Breast epithelium (tissue), 3 donors: ENCODE data around the gene GNPTG.

Experiments
- POLR2A ChIP-seq: fragments of 450-650 bp; IDR thresholded peaks from one replicate; pipeline ENCODE4 v1.6.1; 2016; ENCODE audit warnings: antibody characterized with exemption, mild to moderate bottlenecking, moderate library complexity
- TF ChIP-seq, protein P1 (sequence below), 3 donors: fragments of 450-650 bp; IDR thresholded peaks; one replicate each; pipeline ENCODE4 v1.5.1; 2016 to 2017; ENCODE audit warnings: antibody characterized with exemption in 3 of 3, mild to moderate bottlenecking in 3 of 3, moderate library complexity in 3 of 3

DNA sequence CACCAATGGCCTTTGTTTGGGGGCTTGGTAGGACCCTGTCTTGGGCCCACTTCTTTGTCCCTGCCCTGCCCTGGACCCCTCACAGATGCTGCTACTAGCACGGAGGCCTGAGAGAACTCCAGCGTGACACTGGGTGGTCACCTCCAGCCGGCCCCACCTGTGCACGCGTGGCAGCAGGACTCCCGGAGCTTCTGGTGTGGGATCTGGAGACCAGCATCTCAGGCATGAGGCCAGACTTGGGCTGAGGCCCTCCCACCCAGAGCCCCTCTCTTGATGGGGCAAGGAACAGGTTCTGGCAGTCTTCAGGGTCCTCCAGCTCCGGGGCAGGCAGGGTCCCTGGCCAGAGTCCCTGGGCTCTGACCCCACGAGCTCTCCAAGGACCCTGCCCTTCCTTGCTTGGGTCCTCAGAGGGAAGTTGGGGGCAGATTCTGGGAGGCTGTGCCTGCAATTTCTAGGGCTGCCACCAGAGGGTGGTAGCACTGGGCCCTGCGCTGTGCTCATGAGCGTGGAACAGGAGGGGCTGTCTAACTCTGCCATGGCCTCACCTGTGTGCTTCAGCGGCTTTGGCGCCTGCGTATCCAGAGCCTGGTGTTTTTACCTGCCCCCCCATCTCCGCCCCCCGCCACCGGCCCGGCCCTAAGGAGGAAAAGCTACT, 21.3 kb upstream of the GNPTG start:
- no peak for TF ChIP-seq POLR2A
- TF ChIP-seq, protein P1, sequence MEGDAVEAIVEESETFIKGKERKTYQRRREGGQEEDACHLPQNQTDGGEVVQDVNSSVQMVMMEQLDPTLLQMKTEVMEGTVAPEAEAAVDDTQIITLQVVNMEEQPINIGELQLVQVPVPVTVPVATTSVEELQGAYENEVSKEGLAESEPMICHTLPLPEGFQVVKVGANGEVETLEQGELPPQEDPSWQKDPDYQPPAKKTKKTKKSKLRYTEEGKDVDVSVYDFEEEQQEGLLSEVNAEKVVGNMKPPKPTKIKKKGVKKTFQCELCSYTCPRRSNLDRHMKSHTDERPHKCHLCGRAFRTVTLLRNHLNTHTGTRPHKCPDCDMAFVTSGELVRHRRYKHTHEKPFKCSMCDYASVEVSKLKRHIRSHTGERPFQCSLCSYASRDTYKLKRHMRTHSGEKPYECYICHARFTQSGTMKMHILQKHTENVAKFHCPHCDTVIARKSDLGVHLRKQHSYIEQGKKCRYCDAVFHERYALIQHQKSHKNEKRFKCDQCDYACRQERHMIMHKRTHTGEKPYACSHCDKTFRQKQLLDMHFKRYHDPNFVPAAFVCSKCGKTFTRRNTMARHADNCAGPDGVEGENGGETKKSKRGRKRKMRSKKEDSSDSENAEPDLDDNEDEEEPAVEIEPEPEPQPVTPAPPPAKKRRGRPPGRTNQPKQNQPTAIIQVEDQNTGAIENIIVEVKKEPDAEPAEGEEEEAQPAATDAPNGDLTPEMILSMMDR (IDR thresholded peaks at IDR 0.05): no peak
